Left ventricle myocardium inferior (tissue), 1 donor: ENCODE results near the gene GPR183. TPM values are rescaled to one million over a fixed set of nuclear protein-coding genes. Genes with fewer than 3 reads are reported as not detected.

Experiments used
- DNase-seq: peaks from one replicate; pipeline ENCODE4 v3.0.0-alpha.2; 2020
- H3K27ac ChIP-seq: fragments of 200-600 bp; replicated peaks from 2 replicates; pipeline ENCODE4 v1.8.0; 2021
- H3K27me3 ChIP-seq: fragments of 200-600 bp; 2 replicates; pipeline ENCODE4 v1.8.0; 2021; ENCODE audit warnings: low read depth
- H3K36me3 ChIP-seq: fragments of 200-600 bp; 2 replicates; pipeline ENCODE4 v1.8.0; 2021
- H3K4me1 ChIP-seq: fragments of 200-600 bp; 2 replicates; pipeline ENCODE4 v1.8.0; 2021
- H3K4me3 ChIP-seq: fragments of 200-600 bp; 2 replicates; pipeline ENCODE4 v1.8.0; 2021; ENCODE audit warnings: mild to moderate bottlenecking, moderate library complexity
- H3K9me3 ChIP-seq: fragments of 200-600 bp; replicated peaks from 2 replicates; pipeline ENCODE4 v1.8.0; 2021
- CTCF ChIP-seq: fragments of 200-600 bp; IDR thresholded peaks from 2 replicates; pipeline ENCODE4 v1.8.0; 2021; ENCODE audit warnings: antibody characterized with exemption, mild to moderate bottlenecking, borderline replicate concordance
- intact Hi-C: fragments of 100-400 bp; cut with micrococcal nuclease; formaldehyde crosslinking; loops from one replicate; pipeline ENCODE4 v1.11.0; 2022
- total RNA-seq: library from RNA; stranded (reverse); fragmentation: NEBNext Ultra II Directional; extraction: Animal tissue kit (Norgen Biotek cat#: 25700); gene quantifications from one replicate; pipeline ENCODE4 v1.2.1, GENCODE V29; 2021
- donor health status: DM: no; HTN: yes; CAD: no; lungs with severe emphysema.

The GPR183 gene
- total RNA-seq, 1 donor from 2014 or later, result 1.7 TPM

GRCh38 chr13:99258210-99258860 is 48.9 kb downstream of the GPR183 start, which contains the start of gene GPR18:
GPR18 (minus strand) TSS chr13:99258379; CDS start chr13:99255872, 2,507 bp downstream.
- Histone ChIP-seq H3K27ac (no peak within 1 kb of the TSS), H3K4me3 (no peak within 1 kb of the TSS), H3K27me3 (no peaks in the 10 kb centered on the region), H3K9me3 (no peaks in the 10 kb centered on the region), H3K4me1 (peaks cover 27% of the 10 kb centered on the region), H3K36me3 (peaks cover 14% of the 10 kb centered on the region)
- DNase-seq, result no peak
- TF ChIP-seq CTCF, result no peak
- intact Hi-C loops, result no loop called here

GRCh38 chr13:99257291-99257690 is 49.9 kb downstream of the GPR183 start:
- no peak for DNase-seq
- H3K4me3 ChIP-seq, result no peak overlapping the region
- H3K27me3 ChIP-seq, result no peaks in the 10 kb centered on the region
- intact Hi-C loops, result no loop called here
- H3K27ac ChIP-seq, result no peak overlapping the region
- H3K9me3 ChIP-seq, result no peaks in the 10 kb centered on the region
- H3K4me1 ChIP-seq, result peaks cover 21% of the 10 kb centered on the region
- H3K36me3 ChIP-seq, result peaks cover 14% of the 10 kb centered on the region
- no peak for TF ChIP-seq CTCF

- no peaks in the 10 kb centered on the region for H3K9me3 ChIP-seq
- no peaks in the 10 kb centered on the region for H3K27me3 ChIP-seq
- no peak for TF ChIP-seq CTCF
- no peak for DNase-seq
- peaks cover 21% of the 10 kb centered on the region for H3K4me1 ChIP-seq
- intact Hi-C loops, result no loop called here
- peaks cover 14% of the 10 kb centered on the region for H3K36me3 ChIP-seq
- H3K27ac ChIP-seq, result no peak overlapping the region
- no peak overlapping the region for H3K4me3 ChIP-seq
These were observed 50.5 kb downstream of the GPR183 start for GRCh38 chr13:99256709-99257108.

- H3K27ac ChIP-seq, result no peak overlapping the region
- H3K4me1 ChIP-seq, result peaks cover 21% of the 10 kb centered on the region
- H3K36me3 ChIP-seq, result peaks cover 14% of the 10 kb centered on the region
- no peaks in the 10 kb centered on the region for H3K27me3 ChIP-seq
- H3K4me3 ChIP-seq, result no peak overlapping the region
- no peak for TF ChIP-seq CTCF
- no peak for DNase-seq
- intact Hi-C loops, result no loop called here
- no peaks in the 10 kb centered on the region for H3K9me3 ChIP-seq
These were observed 50.9 kb downstream of the GPR183 start for GRCh38 chr13:99256283-99256682.

GRCh38 chr13:99255271-99255670 is 51.9 kb downstream of the GPR183 start:
- Histone ChIP-seq H3K36me3 (peaks cover 14% of the 10 kb centered on the region), H3K4me3 (no peak overlapping the region), H3K27me3 (no peaks in the 10 kb centered on the region), H3K27ac (no peak overlapping the region), H3K4me1 (peaks cover 21% of the 10 kb centered on the region), H3K9me3 (no peaks in the 10 kb centered on the region)
- TF ChIP-seq CTCF, result no peak
- no peak for DNase-seq
- intact Hi-C loops, result no loop called here
